Right lobe of liver (tissue), 6 donors: ENCODE results near the gene CTIF. TPM values are rescaled to one million over a fixed set of nuclear protein-coding genes. Genes with fewer than 3 reads are reported as not detected.

ENCODE experiments used
- ATAC-seq, 4 donors: fragments of 200-7000 bp; cut with Tn5 transposase; one replicate each; pipeline ENCODE4 v1.9.1; 2020; ENCODE audit warnings: mild to moderate bottlenecking in 4 of 4, moderate library complexity in 4 of 4
- DNase-seq, 3 donors: peaks; one replicate each; pipeline ENCODE4 v3.0.0-alpha.2; 2020
- H3K27ac ChIP-seq, 3 donors: fragments of 200-600 bp; one replicate each; pipeline ENCODE4 v1.8.0; 2022
- H3K27me3 ChIP-seq, 2 donors: fragments of 200-600 bp; one replicate each; pipeline ENCODE4 v1.8.0; 2022
- H3K36me3 ChIP-seq, 4 donors: fragments of 200-600 bp; sonication (generic) in 1 of 4; one replicate each; pipeline versions ENCODE4 v1.5.1 to v1.8.0; 2017 to 2022; ENCODE audit warnings: control low read depth in 1 of 4
- H3K4me1 ChIP-seq, 4 donors: fragments of 200-600 bp; sonication (generic) in 1 of 4; one replicate each; pipeline versions ENCODE4 v1.5.1 to v1.8.0; 2017 to 2022; ENCODE audit warnings: control low read depth in 1 of 4
- H3K4me3 ChIP-seq, 3 donors: fragments of 200-600 bp; one replicate each; pipeline ENCODE4 v1.8.0; 2022
- H3K9me3 ChIP-seq, 4 donors: fragments of 200-600 bp; sonication (generic) in 1 of 4; one replicate each; pipeline versions ENCODE4 v1.5.1 to v1.8.0; 2017 to 2022; ENCODE audit warnings: control low read depth in 1 of 4
- POLR2A ChIP-seq: fragments of 450-650 bp; IDR thresholded peaks from one replicate; pipeline ENCODE4 v1.6.1; 2017; ENCODE audit warnings: antibody characterized with exemption, mild to moderate bottlenecking
- WGBS: methylation state at CpG from one replicate; pipeline ENCODE4 v1.1.6; 2018; ENCODE audit warnings: low coverage, low lambda C conversion rate; ENCODE audit not compliant: insufficient coverage; ENCODE audit errors: missing lambda C conversion rate; 5-methylcytosine and 5-hydroxymethylcytosine counted together
- intact Hi-C, 2 donors: fragments of 100-400 bp; cut with DNase I; formaldehyde crosslinking; loops; one replicate each; pipeline versions ENCODE4 v1.11.2 to v1.14.1; 2022
- total RNA-seq, 6 experiments: library from RNA; depleted of rRNA in 2 of 6; stranded (reverse); fragments of >200 nt in 2 of 6; fragmentation: NEBNext Ultra II Directional in 3 of 6; extraction: Animal tissue kit (Norgen Biotek cat#: 25700) in 3 of 6; gene quantifications; one replicate each; pipeline versions ENCODE4 v1.1.0 to v1.2.4, GENCODE V29; 2016 to 2023
- TF ChIP-seq, protein P1 (sequence below), 4 donors: fragments of 200-600 bp in 3 of 4; fragments of 450-650 bp in 1 of 4; IDR thresholded peaks; one replicate each; pipeline versions ENCODE4 v1.5.1 to v1.8.0; 2016 to 2022; ENCODE audit warnings: antibody characterized with exemption in 4 of 4, mild to moderate bottlenecking in 2 of 4
- donor health status: DM: no; HTN: yes; CAD: no.
- donor health status: DM: no; HTN: no; CAD: no.
- donor health status: DM: no; HTN: no; CAD: no.
- donor health status: DM: no; HTN: yes; CAD: no.
- donor health status: DM: no; HTN: yes; CAD: no.

CTIF gene
- total RNA-seq, 6 experiments from 2014 or later = 29.0 to 60.6 (median 43.1) TPM

DNA sequence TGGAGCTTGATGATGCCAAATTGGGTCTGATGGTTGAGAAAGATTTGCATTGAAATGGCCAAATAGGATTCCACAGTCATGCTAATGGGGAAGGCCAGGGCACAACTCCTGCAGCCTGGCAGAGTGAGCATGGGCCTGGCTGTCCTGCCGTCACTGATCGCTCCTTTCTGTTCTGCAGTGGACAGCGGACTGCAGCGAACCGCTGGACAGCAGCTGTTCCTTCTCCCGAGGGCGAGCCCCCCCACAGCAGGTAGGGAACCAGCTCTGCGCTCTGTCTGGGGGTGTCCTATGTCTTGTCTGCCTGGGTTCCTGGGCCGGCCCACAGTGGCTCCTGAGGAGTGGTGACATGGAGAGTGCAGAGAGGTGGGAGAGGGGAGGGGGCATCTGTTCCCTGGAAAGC is 97.6 kb downstream of the CTIF start:
- ATAC-seq (no peak), DNase-seq (peak in 1 of 3 donors; percentile 35)
- Histone ChIP-seq H3K36me3 (peaks cover 0 to 28% (median 0%) of the 10 kb centered on the region in 4 donors), H3K4me3 (no peak overlapping the region), H3K4me1 (peaks cover 0 to 19% (median 9%) of the 10 kb centered on the region in 4 donors), H3K27me3 (no peaks in the 10 kb centered on the region), H3K27ac (no peak overlapping the region), H3K9me3 (no peaks in the 10 kb centered on the region)
- TF ChIP-seq, protein P1, sequence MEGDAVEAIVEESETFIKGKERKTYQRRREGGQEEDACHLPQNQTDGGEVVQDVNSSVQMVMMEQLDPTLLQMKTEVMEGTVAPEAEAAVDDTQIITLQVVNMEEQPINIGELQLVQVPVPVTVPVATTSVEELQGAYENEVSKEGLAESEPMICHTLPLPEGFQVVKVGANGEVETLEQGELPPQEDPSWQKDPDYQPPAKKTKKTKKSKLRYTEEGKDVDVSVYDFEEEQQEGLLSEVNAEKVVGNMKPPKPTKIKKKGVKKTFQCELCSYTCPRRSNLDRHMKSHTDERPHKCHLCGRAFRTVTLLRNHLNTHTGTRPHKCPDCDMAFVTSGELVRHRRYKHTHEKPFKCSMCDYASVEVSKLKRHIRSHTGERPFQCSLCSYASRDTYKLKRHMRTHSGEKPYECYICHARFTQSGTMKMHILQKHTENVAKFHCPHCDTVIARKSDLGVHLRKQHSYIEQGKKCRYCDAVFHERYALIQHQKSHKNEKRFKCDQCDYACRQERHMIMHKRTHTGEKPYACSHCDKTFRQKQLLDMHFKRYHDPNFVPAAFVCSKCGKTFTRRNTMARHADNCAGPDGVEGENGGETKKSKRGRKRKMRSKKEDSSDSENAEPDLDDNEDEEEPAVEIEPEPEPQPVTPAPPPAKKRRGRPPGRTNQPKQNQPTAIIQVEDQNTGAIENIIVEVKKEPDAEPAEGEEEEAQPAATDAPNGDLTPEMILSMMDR (IDR thresholded peaks at IDR 0.05) = no peak
- TF ChIP-seq POLR2A = no peak
- no CpG with 5 or more reads among the region's 9 CpGs for WGBS
- intact Hi-C loops = no loop called here

DNA sequence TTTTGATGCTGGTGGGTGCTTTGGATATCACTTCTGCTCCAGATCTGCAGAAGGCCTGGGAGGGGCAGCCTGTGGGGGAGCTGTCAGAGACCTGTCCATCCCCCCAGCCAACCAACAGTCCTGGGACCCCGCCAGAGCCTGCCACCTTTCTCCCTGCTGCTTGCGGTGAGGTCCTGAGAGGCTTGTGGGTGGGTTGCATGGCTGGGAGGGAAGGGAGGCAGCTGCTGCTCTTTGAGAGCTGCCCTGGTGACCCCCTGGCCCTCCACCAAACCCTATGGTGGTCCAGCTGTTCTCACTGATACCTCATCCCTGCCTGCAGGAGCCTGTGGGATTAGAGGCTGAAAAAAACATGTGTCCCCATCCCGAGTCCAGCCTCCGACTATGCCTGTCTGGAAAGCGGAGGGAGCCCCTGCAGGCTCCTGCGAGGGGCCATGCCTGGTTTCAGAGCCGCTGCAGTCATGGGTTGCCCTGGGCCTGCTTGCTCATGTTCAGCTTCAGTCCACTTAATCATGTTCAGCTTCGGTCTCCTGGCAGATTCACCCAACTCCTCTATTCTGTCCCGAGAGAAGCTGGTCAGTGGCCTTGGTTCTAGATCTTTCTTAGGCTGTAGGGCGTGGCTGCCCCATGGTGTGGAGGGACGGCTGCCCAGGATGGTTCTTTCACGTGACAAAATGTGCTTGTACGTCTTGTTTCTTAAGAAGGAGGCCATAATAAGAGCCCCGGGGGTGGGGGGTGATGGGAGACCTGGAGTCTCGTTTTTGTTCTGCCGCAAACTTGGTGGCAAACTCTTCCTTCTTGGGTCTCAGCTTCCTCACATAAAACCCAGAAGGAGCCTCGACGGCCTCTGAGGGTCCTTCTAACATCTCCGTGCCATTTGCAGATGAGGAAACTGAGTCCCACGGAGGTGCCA is 98.5 kb downstream of the CTIF start:
- Histone ChIP-seq H3K4me3 (no peak overlapping the region), H3K9me3 (no peaks in the 10 kb centered on the region), H3K36me3 (peaks cover 0 to 24% (median 0%) of the 10 kb centered on the region in 4 donors), H3K4me1 (peaks cover 0 to 19% (median 9%) of the 10 kb centered on the region in 4 donors), H3K27ac (no peak overlapping the region), H3K27me3 (no peaks in the 10 kb centered on the region)
- no peak for ATAC-seq
- TF ChIP-seq, protein P1 (IDR thresholded peaks at IDR 0.05) = no peak
- 84% methylated on average over 7 of the region's 20 CpGs for WGBS
- peak in 1 of 3 donors; percentile 43 for DNase-seq
- intact Hi-C loops = no loop called here

DNA sequence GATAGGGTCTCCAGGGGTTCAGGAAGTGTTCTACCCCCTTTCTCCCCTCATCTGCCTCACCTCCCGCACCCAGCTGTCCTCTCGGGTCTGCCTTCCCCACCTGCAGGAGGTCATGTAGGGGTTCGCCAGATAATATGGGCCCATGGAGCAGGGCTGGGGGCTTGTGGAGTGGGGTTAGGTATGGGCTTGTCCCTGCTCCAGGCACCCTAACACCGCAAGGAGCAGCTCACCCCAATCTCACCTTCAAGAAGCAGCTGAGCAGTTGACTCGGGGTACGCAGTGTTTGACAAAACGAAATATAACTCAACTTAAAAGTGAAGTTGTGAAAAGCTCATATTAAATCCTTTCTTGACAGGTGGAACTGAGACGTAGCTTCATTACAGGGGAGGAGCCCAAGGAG is 99.6 kb downstream of the CTIF start:
- WGBS = 100% methylated on average over 3 of the region's 8 CpGs
- no peak for TF ChIP-seq POLR2A
- TF ChIP-seq, protein P1 (IDR thresholded peaks at IDR 0.05) = no peak
- Histone ChIP-seq H3K27ac (no peak overlapping the region), H3K27me3 (no peaks in the 10 kb centered on the region), H3K4me3 (no peak overlapping the region), H3K9me3 (no peaks in the 10 kb centered on the region), H3K4me1 (peaks cover 0 to 26% (median 9%) of the 10 kb centered on the region in 4 donors), H3K36me3 (peaks cover 0 to 23% (median 0%) of the 10 kb centered on the region in 4 donors)
- DNase-seq (peak in 1 of 3 donors; percentile 23), ATAC-seq (no peak)
- intact Hi-C loops = no loop called here

DNA sequence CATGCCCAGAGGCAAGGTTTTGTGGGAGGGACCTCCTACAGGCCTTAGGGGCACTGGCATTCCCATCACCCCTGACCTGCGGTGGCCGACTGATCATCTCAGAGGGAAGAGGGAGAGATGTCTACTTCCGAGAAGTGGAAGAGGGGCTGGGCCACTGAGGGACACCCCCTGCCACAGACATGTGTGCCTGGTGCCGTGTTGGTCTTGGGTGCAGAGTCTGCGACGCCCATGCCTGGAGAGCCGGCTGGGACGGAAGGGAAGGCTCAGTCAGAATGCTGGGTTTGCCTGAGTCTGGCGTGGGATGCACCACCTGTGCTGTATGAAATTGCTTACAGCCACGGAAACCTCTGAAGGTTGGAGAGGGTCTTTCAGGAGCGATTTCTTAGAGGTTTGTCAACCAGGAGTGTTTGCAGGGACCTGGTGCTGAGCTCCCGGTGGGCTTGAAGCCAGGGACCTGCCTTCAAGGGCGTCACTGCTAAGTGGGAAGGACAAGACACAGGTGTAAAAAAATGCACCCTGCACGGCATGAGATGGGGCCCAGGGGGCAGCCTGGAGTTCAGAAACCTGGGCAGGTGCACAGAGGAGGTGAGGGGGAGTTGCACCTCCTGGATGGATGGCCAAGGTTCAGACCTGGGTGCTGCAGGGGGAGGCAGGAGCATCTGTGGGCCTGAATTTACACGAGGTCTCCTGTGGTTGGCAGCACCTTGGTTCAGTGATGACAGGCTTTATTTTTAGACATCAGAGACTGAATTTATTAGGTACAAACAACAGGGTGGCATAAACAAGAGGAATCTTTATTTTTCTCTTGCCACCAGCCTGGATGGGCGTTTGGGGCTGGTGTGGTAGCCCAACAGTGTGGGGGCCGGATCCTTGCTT is 100.3 kb downstream of the CTIF start:
- ATAC-seq (no peak), DNase-seq (peak in 1 of 3 donors; percentile 40)
- TF ChIP-seq POLR2A = no peak
- TF ChIP-seq, protein P1 (IDR thresholded peaks at IDR 0.05) = no peak
- Histone ChIP-seq H3K36me3 (peaks cover 0 to 23% (median 0%) of the 10 kb centered on the region in 4 donors), H3K9me3 (no peaks in the 10 kb centered on the region), H3K4me3 (no peak overlapping the region), H3K4me1 (peaks cover 0 to 24% (median 9%) of the 10 kb centered on the region in 4 donors), H3K27me3 (no peaks in the 10 kb centered on the region), H3K27ac (no peak overlapping the region)
- intact Hi-C loops = no loop called here
- WGBS = 60% methylated on average over 1 of the region's 17 CpGs
